Epithelial cell of prostate (primary cell): ENCODE data around the gene ELMOD1.

Source experiments
- DNase-seq: peaks from one replicate; pipeline ENCODE4 v3.0.0-alpha.2; 2011; ENCODE audit warnings: low read depth, low spot score
- H3K27ac ChIP-seq: fragments of 450-650 bp; 2 replicates; pipeline ENCODE4 v1.5.1; 2017; ENCODE audit warnings: mild to moderate bottlenecking

Gene ELMOD1

GRCh38 chr11:107625685-107625989 lies 34.7 kb downstream of the ELMOD1 start:
- DNase-seq = no peak

GRCh38 chr11:107631043-107631442 lies 40.1 kb downstream of the ELMOD1 start:
- no peak for DNase-seq
- H3K27ac ChIP-seq = no peak overlapping the region

More at GRCh38 chr11:107625685-107625989, 34.7 kb downstream of the ELMOD1 start:
- no peak overlapping the region for H3K27ac ChIP-seq

- no peak overlapping the region for H3K27ac ChIP-seq
- DNase-seq = no peak
Measured at GRCh38 chr11:107631931-107632330, 41.0 kb downstream of the ELMOD1 start.

- DNase-seq = no peak
- H3K27ac ChIP-seq = no peak overlapping the region
Measured at GRCh38 chr11:107646783-107647182, 55.8 kb downstream of the ELMOD1 start.

- DNase-seq = no peak
- no peak overlapping the region for H3K27ac ChIP-seq
Measured at GRCh38 chr11:107648242-107648641, 57.3 kb downstream of the ELMOD1 start.

GRCh38 chr11:107651672-107652071 lies 60.7 kb downstream of the ELMOD1 start:
- no peak overlapping the region for H3K27ac ChIP-seq
- DNase-seq = no peak

- no peak overlapping the region for H3K27ac ChIP-seq
- DNase-seq = no peak
Measured at GRCh38 chr11:107653076-107653475, 62.1 kb downstream of the ELMOD1 start.

GRCh38 chr11:107655602-107656001 lies 64.7 kb downstream of the ELMOD1 start:
- no peak overlapping the region for H3K27ac ChIP-seq
- no peak for DNase-seq

- no peak overlapping the region for H3K27ac ChIP-seq
- DNase-seq = no peak
Measured at GRCh38 chr11:107659310-107659709, 68.4 kb downstream of the ELMOD1 start.

GRCh38 chr11:107660066-107660465 lies 69.1 kb downstream of the ELMOD1 start:
- DNase-seq = no peak

GRCh38 chr11:107661656-107662055 lies 70.7 kb downstream of the ELMOD1 start:
- H3K27ac ChIP-seq = no peak overlapping the region
- no peak for DNase-seq

More at GRCh38 chr11:107660066-107660465, 69.1 kb downstream of the ELMOD1 start:
- H3K27ac ChIP-seq = no peak overlapping the region

- H3K27ac ChIP-seq = no peak overlapping the region
Measured at GRCh38 chr11:107665018-107665417, 74.1 kb downstream of the ELMOD1 start.

GRCh38 chr11:107666911-107667613 lies 76.1 kb downstream of the ELMOD1 start:
- no peak for DNase-seq
- H3K27ac ChIP-seq = no peak overlapping the region

More at GRCh38 chr11:107665018-107665417, 74.1 kb downstream of the ELMOD1 start:
- no peak for DNase-seq

- no peak overlapping the region for H3K27ac ChIP-seq
- DNase-seq = no peak
Measured at GRCh38 chr11:107669191-107669740, 78.3 kb downstream of the ELMOD1 start.

GRCh38 chr11:107669893-107670601 lies 79.1 kb downstream of the ELMOD1 start:
- H3K27ac ChIP-seq = no peak overlapping the region
- DNase-seq = no peak

- H3K27ac ChIP-seq = no peak overlapping the region
- no peak for DNase-seq
Measured at GRCh38 chr11:107675902-107676301, 85.0 kb downstream of the ELMOD1 start.

GRCh38 chr11:107676336-107677057 lies 85.5 kb downstream of the ELMOD1 start:
- no peak overlapping the region for H3K27ac ChIP-seq
- no peak for DNase-seq

- no peak overlapping the region for H3K27ac ChIP-seq
- DNase-seq = no peak
Measured at GRCh38 chr11:107677924-107678631, 87.1 kb downstream of the ELMOD1 start.

- DNase-seq = no peak
- no peak overlapping the region for H3K27ac ChIP-seq
Measured at GRCh38 chr11:107678632-107678971, 87.7 kb downstream of the ELMOD1 start.

- no peak for DNase-seq
- no peak overlapping the region for H3K27ac ChIP-seq
Measured at GRCh38 chr11:107679255-107680024, 88.5 kb downstream of the ELMOD1 start.
